ENCODE measurements around the gene NRXN3. TPM values are rescaled to one million over a fixed set of nuclear protein-coding genes. Genes with fewer than 3 reads are reported as not detected.

Gene NRXN3
- total RNA-seq, 4 donors from 2014 or later, result 0.56 to 1.6 (median 1.1) TPM

DNA sequence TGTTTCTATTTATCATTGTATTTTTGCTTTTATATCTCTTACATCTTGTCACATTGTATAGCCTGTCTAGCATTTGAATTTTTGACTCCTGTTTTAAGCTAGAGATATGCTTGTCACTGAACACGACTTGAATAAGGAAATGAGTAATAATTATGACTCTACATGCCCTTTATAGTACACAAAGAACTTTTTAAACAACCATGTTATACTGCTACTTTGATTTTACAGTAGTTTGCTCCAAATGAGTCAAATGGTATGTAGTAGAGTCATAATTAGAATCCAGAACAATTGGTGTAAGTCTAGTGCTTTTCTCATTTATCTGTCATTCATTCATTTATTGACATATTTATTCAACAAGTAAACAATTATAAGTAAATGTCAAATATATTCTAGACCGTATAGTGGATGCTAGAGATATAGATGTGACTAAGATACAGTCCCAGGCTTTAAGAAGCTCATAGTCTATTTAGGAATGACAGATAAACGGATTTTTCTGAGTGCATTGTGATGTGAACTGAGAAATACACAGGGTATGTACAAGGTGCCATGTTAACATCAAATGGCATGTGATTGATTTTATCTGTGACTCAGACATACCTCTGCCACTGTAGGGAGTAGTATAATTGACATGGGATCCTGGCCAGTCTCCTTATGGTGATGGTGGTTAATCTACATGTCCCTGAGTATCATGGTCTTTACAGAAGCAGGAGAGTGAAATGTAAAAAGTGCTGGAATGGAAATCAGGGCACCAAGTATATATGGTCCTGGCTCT lies 1241.4 kb downstream of the NRXN3 start:
- DNase-seq, result no peak
- WGBS, 2 donors, result 82 to 88% methylated on average over 3 of the region's 3 CpGs
- no peaks in the 10 kb centered on the region for H3K9me3 ChIP-seq
- intact Hi-C loops (cut with DNase I), result no loop called here
- H3K27ac ChIP-seq, result no peak overlapping the region
- no peak overlapping the region for H3K4me3 ChIP-seq (replicated peaks in 1 of 3)
- TF ChIP-seq, protein P1, sequence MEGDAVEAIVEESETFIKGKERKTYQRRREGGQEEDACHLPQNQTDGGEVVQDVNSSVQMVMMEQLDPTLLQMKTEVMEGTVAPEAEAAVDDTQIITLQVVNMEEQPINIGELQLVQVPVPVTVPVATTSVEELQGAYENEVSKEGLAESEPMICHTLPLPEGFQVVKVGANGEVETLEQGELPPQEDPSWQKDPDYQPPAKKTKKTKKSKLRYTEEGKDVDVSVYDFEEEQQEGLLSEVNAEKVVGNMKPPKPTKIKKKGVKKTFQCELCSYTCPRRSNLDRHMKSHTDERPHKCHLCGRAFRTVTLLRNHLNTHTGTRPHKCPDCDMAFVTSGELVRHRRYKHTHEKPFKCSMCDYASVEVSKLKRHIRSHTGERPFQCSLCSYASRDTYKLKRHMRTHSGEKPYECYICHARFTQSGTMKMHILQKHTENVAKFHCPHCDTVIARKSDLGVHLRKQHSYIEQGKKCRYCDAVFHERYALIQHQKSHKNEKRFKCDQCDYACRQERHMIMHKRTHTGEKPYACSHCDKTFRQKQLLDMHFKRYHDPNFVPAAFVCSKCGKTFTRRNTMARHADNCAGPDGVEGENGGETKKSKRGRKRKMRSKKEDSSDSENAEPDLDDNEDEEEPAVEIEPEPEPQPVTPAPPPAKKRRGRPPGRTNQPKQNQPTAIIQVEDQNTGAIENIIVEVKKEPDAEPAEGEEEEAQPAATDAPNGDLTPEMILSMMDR (IDR thresholded peaks at IDR 0.05), result no peak
- TF ChIP-seq POLR2A (IDR thresholded peaks at IDR 0.05), result no peak
- no peaks in the 10 kb centered on the region for H3K36me3 ChIP-seq
- H3K4me1 ChIP-seq, result no peaks in the 10 kb centered on the region
- H3K27me3 ChIP-seq, result no peaks in the 10 kb centered on the region

DNA sequence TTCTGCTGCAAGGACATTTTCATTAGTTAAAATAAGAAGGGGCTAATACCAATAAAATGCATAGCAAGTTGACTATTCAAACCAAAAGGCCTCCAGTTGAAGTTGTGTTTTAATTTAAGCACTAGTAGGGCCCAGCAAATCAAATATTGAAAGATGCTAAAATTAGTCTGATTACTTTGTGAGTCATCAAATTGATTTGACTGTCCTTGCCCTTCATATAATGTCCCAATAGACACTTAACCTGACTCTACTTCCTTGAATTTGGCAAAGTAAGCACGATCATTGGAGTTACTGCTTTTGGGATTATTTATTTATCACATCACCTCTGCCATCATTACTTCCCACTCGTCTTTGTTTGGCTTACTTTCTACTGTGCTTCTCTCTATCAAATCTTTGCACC lies 1242.6 kb downstream of the NRXN3 start:
- 70 to 76% methylated on average over 2 of the region's 2 CpGs for WGBS, 2 donors
- H3K27ac ChIP-seq, result no peak overlapping the region
- intact Hi-C loops (cut with DNase I), result no loop called here
- H3K27me3 ChIP-seq, result no peaks in the 10 kb centered on the region
- H3K4me1 ChIP-seq, result no peaks in the 10 kb centered on the region
- H3K4me3 ChIP-seq (replicated peaks in 1 of 3), result no peak overlapping the region
- H3K36me3 ChIP-seq, result no peaks in the 10 kb centered on the region
- H3K9me3 ChIP-seq, result no peaks in the 10 kb centered on the region
- TF ChIP-seq, protein P1 (IDR thresholded peaks at IDR 0.05), result no peak
- TF ChIP-seq POLR2A (IDR thresholded peaks at IDR 0.05), result no peak
- no peak for DNase-seq

DNA sequence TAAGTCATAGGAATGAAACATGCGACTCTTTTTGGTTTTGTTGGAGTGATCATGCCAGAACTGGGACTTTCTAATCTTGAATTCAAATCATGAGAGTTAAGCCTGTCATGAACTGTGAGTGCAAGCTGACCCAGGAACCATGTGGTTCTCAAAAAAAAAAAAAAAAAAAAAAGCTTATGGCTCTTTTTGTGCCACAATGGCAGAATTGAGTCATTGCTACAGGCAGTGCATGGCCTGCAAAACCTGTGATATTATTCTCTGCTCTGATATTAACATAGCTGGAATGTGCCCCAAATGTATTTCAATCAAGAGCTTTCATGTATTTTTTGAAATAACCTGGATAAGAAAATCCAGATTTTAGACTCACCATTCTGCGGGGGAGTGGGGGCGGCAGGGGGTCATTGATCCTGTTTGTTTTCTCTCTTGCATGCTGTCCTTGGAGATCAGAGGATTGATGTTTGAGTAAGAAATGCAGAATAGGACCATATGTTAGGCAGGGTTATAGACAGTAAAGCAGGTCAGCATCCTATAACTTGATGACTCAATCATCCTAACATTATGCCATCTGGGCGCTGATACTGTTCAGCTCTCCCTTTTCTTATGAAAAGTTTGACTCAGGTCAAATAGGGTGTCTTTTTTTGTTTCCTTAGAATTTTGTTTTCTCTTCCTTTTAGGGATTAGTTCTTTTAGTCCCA lies 1243.7 kb downstream of the NRXN3 start:
- H3K4me3 ChIP-seq (replicated peaks in 1 of 3), result no peak overlapping the region
- intact Hi-C loops (cut with DNase I), result no loop called here
- WGBS, 2 donors, result 88 to 90% methylated on average over 4 of the region's 4 CpGs
- no peaks in the 10 kb centered on the region for H3K36me3 ChIP-seq
- no peak for DNase-seq
- H3K27me3 ChIP-seq, result no peaks in the 10 kb centered on the region
- no peak overlapping the region for H3K27ac ChIP-seq
- TF ChIP-seq, protein P1 (IDR thresholded peaks at IDR 0.05), result no peak
- TF ChIP-seq POLR2A (IDR thresholded peaks at IDR 0.05), result no peak
- H3K9me3 ChIP-seq, result no peaks in the 10 kb centered on the region
- no peaks in the 10 kb centered on the region for H3K4me1 ChIP-seq

DNA sequence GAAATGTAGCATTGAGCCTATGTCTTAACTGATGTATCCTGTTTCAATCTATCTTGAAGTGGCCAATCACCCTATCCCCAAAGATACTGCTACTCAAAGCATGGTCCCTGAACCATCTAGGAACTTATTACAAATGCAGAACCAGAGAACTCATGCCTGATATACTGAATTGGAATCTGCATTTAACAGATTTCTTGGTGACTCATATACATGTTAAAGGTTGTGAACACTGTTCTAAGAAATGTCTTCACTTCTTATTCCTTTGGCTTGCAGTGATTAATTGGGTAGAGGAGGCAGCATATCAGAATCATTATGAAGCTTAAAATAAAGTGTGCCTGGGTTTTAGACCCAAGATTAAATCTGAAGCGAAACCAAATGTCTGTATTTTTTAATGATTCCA lies 1245.6 kb downstream of the NRXN3 start:
- Histone ChIP-seq H3K36me3 (no peaks in the 10 kb centered on the region), H3K27ac (no peak overlapping the region), H3K27me3 (no peaks in the 10 kb centered on the region), H3K4me1 (no peaks in the 10 kb centered on the region), H3K9me3 (no peaks in the 10 kb centered on the region), H3K4me3 (replicated peaks in 1 of 3) (no peak overlapping the region)
- intact Hi-C loops (cut with DNase I), result no loop called here
- TF ChIP-seq, protein P1 (IDR thresholded peaks at IDR 0.05), result no peak
- 97 to 100% methylated on average over 1 of the region's 1 CpG for WGBS, 2 donors
- DNase-seq, result no peak

DNA sequence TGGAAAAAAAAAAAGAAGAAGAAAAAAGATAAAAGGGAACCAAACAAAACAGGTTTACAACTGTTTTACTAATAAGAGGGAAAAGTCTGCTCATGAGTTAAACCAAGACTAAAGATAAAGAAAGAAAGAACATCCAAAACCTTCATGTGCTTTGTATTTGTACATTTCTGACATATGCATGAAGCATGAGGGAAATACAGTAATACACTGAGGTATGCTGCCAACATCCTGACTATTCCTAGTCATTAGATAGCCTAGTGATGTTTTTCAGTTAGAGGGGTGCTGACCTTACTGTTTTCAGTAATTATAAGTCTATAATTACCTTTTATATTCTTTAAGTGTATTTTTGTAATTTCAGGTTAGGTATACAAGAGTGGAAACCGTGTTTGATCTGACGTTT lies 1247.8 kb downstream of the NRXN3 start:
- H3K4me3 ChIP-seq (replicated peaks in 1 of 3), result no peak overlapping the region
- TF ChIP-seq, protein P1 (IDR thresholded peaks at IDR 0.05), result no peak
- no peak for TF ChIP-seq POLR2A (IDR thresholded peaks at IDR 0.05)
- intact Hi-C loops (cut with DNase I), result no loop called here
- no peaks in the 10 kb centered on the region for H3K9me3 ChIP-seq
- H3K27ac ChIP-seq, result no peak overlapping the region
- no peaks in the 10 kb centered on the region for H3K36me3 ChIP-seq
- no peaks in the 10 kb centered on the region for H3K4me1 ChIP-seq
- whole genome bisulfite sequencing, 2 donors, result 83 to 86% methylated on average over 2 of the region's 2 CpGs
- no peak for DNase-seq
- no peaks in the 10 kb centered on the region for H3K27me3 ChIP-seq
